ENCODE measurements around the gene VSIR.

The VSIR gene

GRCh38 chr10:71773221-71773971 is at the start of gene VSIR:
Gene VSIR, minus strand, starts transcription at chr10:71773520. Its CDS starts 81 bp downstream, at chr10:71773439.
- H3K27ac ChIP-seq: peak within 1 kb of the TSS; percentile 82
- TF ChIP-seq, protein P1, sequence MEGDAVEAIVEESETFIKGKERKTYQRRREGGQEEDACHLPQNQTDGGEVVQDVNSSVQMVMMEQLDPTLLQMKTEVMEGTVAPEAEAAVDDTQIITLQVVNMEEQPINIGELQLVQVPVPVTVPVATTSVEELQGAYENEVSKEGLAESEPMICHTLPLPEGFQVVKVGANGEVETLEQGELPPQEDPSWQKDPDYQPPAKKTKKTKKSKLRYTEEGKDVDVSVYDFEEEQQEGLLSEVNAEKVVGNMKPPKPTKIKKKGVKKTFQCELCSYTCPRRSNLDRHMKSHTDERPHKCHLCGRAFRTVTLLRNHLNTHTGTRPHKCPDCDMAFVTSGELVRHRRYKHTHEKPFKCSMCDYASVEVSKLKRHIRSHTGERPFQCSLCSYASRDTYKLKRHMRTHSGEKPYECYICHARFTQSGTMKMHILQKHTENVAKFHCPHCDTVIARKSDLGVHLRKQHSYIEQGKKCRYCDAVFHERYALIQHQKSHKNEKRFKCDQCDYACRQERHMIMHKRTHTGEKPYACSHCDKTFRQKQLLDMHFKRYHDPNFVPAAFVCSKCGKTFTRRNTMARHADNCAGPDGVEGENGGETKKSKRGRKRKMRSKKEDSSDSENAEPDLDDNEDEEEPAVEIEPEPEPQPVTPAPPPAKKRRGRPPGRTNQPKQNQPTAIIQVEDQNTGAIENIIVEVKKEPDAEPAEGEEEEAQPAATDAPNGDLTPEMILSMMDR (conservative IDR thresholded peaks at IDR 0.05; ENCODE audit: low read depth): peak; percentile 93
- CTCF ChIA-PET: interaction anchor here (0.6 to 2.6 kb wide), 19 partner anchors 9 to 203 kb away, joined by 3 to 20 read pairs (median 6); no protein-coding TSS in a partner anchor
- peak; percentile 93 for DNase-seq (ENCODE audit: low spot score)
- POLR2A ChIA-PET (ENCODE audit: low non-redundant PET): interaction anchor here (0.6 to 2.1 kb wide), 5 partner anchors 9 to 467 kb away, joined by 3 to 9 read pairs (median 4); partner anchors contain the start of gene PSAP

DNA sequence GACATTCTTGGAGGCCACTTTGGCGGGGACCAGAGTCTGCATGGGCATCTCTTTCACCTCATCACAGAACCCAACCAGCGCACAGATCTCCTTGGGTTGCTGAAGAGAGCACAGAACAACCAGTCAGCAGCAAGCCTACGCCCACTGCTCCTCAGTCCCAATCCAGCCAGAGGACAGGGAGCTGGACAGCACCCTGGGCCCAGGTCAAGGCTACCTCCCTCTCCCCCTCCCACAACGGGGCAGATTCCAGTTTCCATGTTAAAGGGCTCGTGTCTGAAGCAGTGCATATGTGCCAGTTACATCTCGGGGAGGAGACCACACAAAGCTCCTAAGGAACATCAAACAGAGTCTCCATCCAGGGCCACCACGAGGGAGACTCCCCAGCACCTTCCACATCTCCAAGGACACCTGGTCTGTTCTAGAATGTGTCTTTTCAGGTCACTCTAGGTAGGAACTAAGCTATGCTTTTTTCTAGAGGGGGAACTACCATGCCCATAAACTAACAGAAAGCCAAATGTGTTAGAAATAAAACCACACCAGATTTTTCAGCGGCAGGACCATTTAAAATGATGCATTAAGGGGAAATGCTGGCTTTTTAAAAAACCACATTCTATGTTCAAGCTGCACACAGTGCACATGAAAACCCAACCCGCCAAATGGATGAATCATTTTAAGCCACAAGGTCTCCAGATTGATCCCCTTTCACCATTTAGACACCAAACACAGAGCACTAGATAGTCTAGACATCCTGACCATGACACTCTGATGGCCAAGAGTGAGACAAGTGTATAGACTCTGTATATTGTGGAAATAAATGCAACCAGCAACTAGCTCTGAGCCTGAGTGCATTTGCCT is 48.8 kb upstream of the VSIR start:
- no peak overlapping the region for H3K27ac ChIP-seq
- ChIA-PET POLR2A (ENCODE audit: low non-redundant PET) (interaction anchor here (0.6 kb wide), 1 partner anchor 10 kb away, joined by 3 read pairs; no protein-coding TSS in a partner anchor), CTCF (interaction anchor here (0.7 to 1.2 kb wide), 2 partner anchors 10 to 18 kb away, joined by 3 to 6 read pairs; no protein-coding TSS in a partner anchor)
- no peak for DNase-seq (ENCODE audit: low spot score)
- TF ChIP-seq, protein P1 (conservative IDR thresholded peaks at IDR 0.05; ENCODE audit: low read depth): no peak

- ChIA-PET POLR2A (ENCODE audit: low non-redundant PET) (no interaction called here), CTCF (interaction anchor here (1.1 kb wide), 1 partner anchor 75 kb away, joined by 3 read pairs; no protein-coding TSS in a partner anchor)
- DNase-seq (ENCODE audit: low spot score): no peak
- TF ChIP-seq, protein P1 (conservative IDR thresholded peaks at IDR 0.05; ENCODE audit: low read depth): no peak
- no peak overlapping the region for H3K27ac ChIP-seq
Observed at GRCh38 chr10:71820966-71821365, 47.6 kb upstream of the VSIR start.

- ChIA-PET CTCF (interaction anchor here (1.7 kb wide), 1 partner anchor 76 kb away, joined by 9 read pairs; no protein-coding TSS in a partner anchor), POLR2A (ENCODE audit: low non-redundant PET) (no interaction called here)
- no peak overlapping the region for H3K27ac ChIP-seq
- TF ChIP-seq, protein P1 (conservative IDR thresholded peaks at IDR 0.05; ENCODE audit: low read depth): no peak
- DNase-seq (ENCODE audit: low spot score): no peak
Observed at GRCh38 chr10:71819985-71820384, 46.7 kb upstream of the VSIR start.

DNA sequence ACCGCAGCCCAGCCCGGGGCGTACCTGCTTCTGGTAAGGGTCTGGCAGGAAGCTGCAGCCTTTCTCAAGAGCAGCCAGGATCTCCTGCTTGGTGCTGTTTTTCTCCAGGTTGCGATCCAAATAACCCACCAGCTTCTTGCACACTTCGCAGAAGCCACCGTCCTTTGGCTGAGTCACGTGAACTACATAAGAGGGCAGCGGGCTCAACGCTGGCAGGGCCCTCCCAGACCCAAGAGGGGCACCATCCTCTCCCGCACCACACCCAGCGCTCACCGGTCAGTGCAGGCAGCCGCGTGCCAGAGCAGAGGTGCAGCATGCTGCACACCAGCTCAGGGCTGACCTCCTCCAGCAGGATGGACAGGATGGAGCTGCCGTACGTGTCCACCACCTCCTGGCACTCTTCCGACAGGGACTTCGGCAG is 46.1 kb upstream of the VSIR start:
- TF ChIP-seq, protein P1 (conservative IDR thresholded peaks at IDR 0.05; ENCODE audit: low read depth): no peak

More for the DNA sequence above, 46.1 kb upstream of the VSIR start:
- POLR2A ChIA-PET (ENCODE audit: low non-redundant PET): no interaction called here
- no peak for DNase-seq (ENCODE audit: low spot score)
- CTCF ChIA-PET: interaction anchor here (0.6 to 1.7 kb wide), 2 partner anchors 77 to 1134 kb away, joined by 4 to 9 read pairs; no protein-coding TSS in a partner anchor
- peak overlapping the region; percentile 34; the same call in 1 of the 2 replicates for H3K27ac ChIP-seq

Data from RWPE1 (cell line).